Spleen (tissue), 11 donors: Measurements from ENCODE around the gene BMP6. TPM values are rescaled to one million over a fixed set of nuclear protein-coding genes. Genes with fewer than 3 reads are reported as not detected.

Source experiments
- DNase-seq: peaks from one replicate; pipeline ENCODE4 v3.0.0-alpha.2; 2020
- H3K27ac ChIP-seq, 8 donors: fragments of 200-600 bp; sonication (generic) in 7 of 8; 1 replicate in 4 of 8; 2 replicates in 4 of 8; pipeline versions ENCODE4 v1.5.0 to v1.8.0; 2016 to 2021; ENCODE audit warnings: inconsistent platforms in 4 of 8, mild to moderate bottlenecking in 4 of 8, moderate library complexity in 1 of 8
- H3K27me3 ChIP-seq, 7 donors: fragments of 200-600 bp; sonication (generic) in 6 of 7; replicated peaks in 1 of 7; 1 replicate in 4 of 7; 2 replicates in 3 of 7; pipeline versions ENCODE4 v1.5.0 to v1.8.0; 2016 to 2021; ENCODE audit warnings: inconsistent platforms in 3 of 7, mild to moderate bottlenecking in 1 of 7
- H3K36me3 ChIP-seq, 6 donors: fragments of 200-600 bp; sonication (generic) in 5 of 6; 1 replicate in 4 of 6; 2 replicates in 2 of 6; pipeline versions ENCODE4 v1.5.0 to v1.8.0; 2016 to 2021; ENCODE audit warnings: inconsistent platforms in 2 of 6
- H3K4me1 ChIP-seq, 6 donors: fragments of 200-600 bp; sonication (generic) in 5 of 6; 1 replicate in 3 of 6; 2 replicates in 3 of 6; pipeline versions ENCODE4 v1.5.0 to v1.8.0; 2016 to 2021; ENCODE audit warnings: inconsistent platforms in 3 of 6
- H3K4me3 ChIP-seq, 8 donors: fragments of 200-600 bp; sonication (generic) in 7 of 8; 1 replicate in 4 of 8; 2 replicates in 4 of 8; pipeline versions ENCODE4 v1.5.0 to v1.8.0; 2016 to 2021; ENCODE audit warnings: inconsistent platforms in 4 of 8, mild to moderate bottlenecking in 4 of 8, moderate library complexity in 2 of 8
- H3K9me3 ChIP-seq, 8 donors: fragments of 200-600 bp; sonication (generic) in 7 of 8; 1 replicate in 4 of 8; 2 replicates in 4 of 8; pipeline versions ENCODE4 v1.5.0 to v1.8.0; 2016 to 2021; ENCODE audit warnings: inconsistent platforms in 4 of 8
- CTCF ChIP-seq, 11 experiments: fragments of 200-600 bp in 7 of 11; fragments of 450-650 bp in 4 of 11; sonication (generic) in 4 of 11; IDR thresholded peaks in 8 of 11; conservative IDR thresholded peaks in 3 of 11; 1 replicate in 7 of 11; 2 replicates in 4 of 11; pipeline versions ENCODE4 v1.4.0 to v1.8.0; 2016 to 2021; ENCODE audit warnings: antibody characterized with exemption in 11 of 11, inconsistent platforms in 4 of 11, mild to moderate bottlenecking in 1 of 11
- POLR2A ChIP-seq, 3 donors: fragments of 450-650 bp; IDR thresholded peaks; one replicate each; pipeline ENCODE4 v1.5.1; 2017; ENCODE audit warnings: antibody characterized with exemption in 3 of 3, mild to moderate bottlenecking in 1 of 3
- POLR2AphosphoS5 ChIP-seq, 3 donors: sonication (generic); formaldehyde crosslinking; IDR thresholded peaks; one replicate each; pipeline ENCODE4 v1.5.1; 2017; ENCODE audit warnings: antibody characterized with exemption in 3 of 3
- WGBS, 5 donors: extraction: QIAGEN DNeasy Blood & Tissue Kit in 3 of 5; methylation state at CpG; one replicate each; pipeline versions ENCODE4 v1.1.5 to v1.1.7; 2013 to 2018; 5-methylcytosine and 5-hydroxymethylcytosine counted together
- intact Hi-C: fragments of 100-400 bp; cut with DNase I; formaldehyde crosslinking; loops from one replicate; pipeline ENCODE4 v1.15.0; 2023; ENCODE audit warnings: low total_unique reads
- polyA plus RNA-seq, 3 donors: library from polyadenylated mRNA; stranded (reverse); fragments of 200-250 nt; gene quantifications; one replicate each; pipeline ENCODE4 v1.2.1, GENCODE V29; 2013
- total RNA-seq, 7 donors: library from RNA; depleted of rRNA in 3 of 7; stranded (reverse); fragments of >200 nt in 3 of 7; fragmentation: NEBNext Ultra II Directional in 4 of 7; extraction: Animal tissue kit (Norgen Biotek cat#: 25700) in 4 of 7; gene quantifications; one replicate each; pipeline versions ENCODE4 v1.1.0 to v1.2.1, GENCODE V29; 2016 to 2021
- donor health status: healthy with polysubstance abuse.
- donor health status: DM: no; HTN: no; CAD: no; lungs with moderate emphysema.
- donor health status: DM: no; HTN: no; CAD: no.
- donor health status: Bipolar disorder and iron deficiency.
- donor health status: healthy.
- donor health status: DM: no; HTN: no; CAD: no.
- donor health status: DM: yes; HTN: yes; CAD: no.

BMP6 gene
- total and polyA plus RNA-seq, 10 donors: 0.58 to 6.9 (median 4.8) TPM

GRCh38 chr6:7819431-7820015 lies 93.6 kb downstream of the BMP6 start:
- no peaks in the 10 kb centered on the region for H3K36me3 ChIP-seq
- H3K27me3 ChIP-seq: no peaks in the 10 kb centered on the region
- H3K9me3 ChIP-seq: no peaks in the 10 kb centered on the region
- H3K4me1 ChIP-seq: no peaks in the 10 kb centered on the region
- H3K27ac ChIP-seq: no peak overlapping the region
- TF ChIP-seq CTCF (IDR thresholded peaks at IDR 0.05 in 8 of 11, conservative IDR thresholded peaks at IDR 0.05 in 3 of 11): no peak
- no peak for TF ChIP-seq POLR2AphosphoS5 (IDR thresholded peaks at IDR 0.05)
- no peak for TF ChIP-seq POLR2A (IDR thresholded peaks at IDR 0.05)
- H3K4me3 ChIP-seq: no peak overlapping the region
- WGBS, 5 donors: 64 to 79% (median 70%) methylated on average over 3 of the region's 3 CpGs
- DNase-seq: no peak
- intact Hi-C loops: no loop called here

- Histone ChIP-seq H3K27ac (no peak overlapping the region), H3K4me3 (no peak overlapping the region), H3K4me1 (no peaks in the 10 kb centered on the region), H3K27me3 (no peaks in the 10 kb centered on the region), H3K36me3 (no peaks in the 10 kb centered on the region), H3K9me3 (no peaks in the 10 kb centered on the region)
- intact Hi-C loops: no loop called here
- DNase-seq: no peak
- TF ChIP-seq POLR2A (IDR thresholded peaks at IDR 0.05): no peak
- no peak for TF ChIP-seq POLR2AphosphoS5 (IDR thresholded peaks at IDR 0.05)
- 77 to 86% (median 83%) methylated on average over 9 of the region's 9 CpGs for WGBS, 5 donors
Measured at GRCh38 chr6:7820288-7820835, 94.5 kb downstream of the BMP6 start.

GRCh38 chr6:7821426-7821825 lies 95.5 kb downstream of the BMP6 start:
- Histone ChIP-seq H3K4me1 (no peaks in the 10 kb centered on the region), H3K27me3 (no peaks in the 10 kb centered on the region), H3K4me3 (no peak overlapping the region), H3K36me3 (no peaks in the 10 kb centered on the region), H3K9me3 (no peaks in the 10 kb centered on the region), H3K27ac (no peak overlapping the region)
- WGBS, 5 donors: 88 to 95% (median 90%) methylated on average over 5 of the region's 5 CpGs
- intact Hi-C loops: no loop called here
- DNase-seq: no peak
- no peak for TF ChIP-seq CTCF (IDR thresholded peaks at IDR 0.05 in 8 of 11, conservative IDR thresholded peaks at IDR 0.05 in 3 of 11)
- no peak for TF ChIP-seq POLR2A (IDR thresholded peaks at IDR 0.05)
- no peak for TF ChIP-seq POLR2AphosphoS5 (IDR thresholded peaks at IDR 0.05)

GRCh38 chr6:7823552-7823951 lies 97.7 kb downstream of the BMP6 start:
- intact Hi-C loops: no loop called here
- Histone ChIP-seq H3K4me3 (no peak overlapping the region), H3K36me3 (no peaks in the 10 kb centered on the region), H3K27ac (no peak overlapping the region), H3K4me1 (no peaks in the 10 kb centered on the region), H3K27me3 (no peaks in the 10 kb centered on the region), H3K9me3 (no peaks in the 10 kb centered on the region)
- 81 to 94% (median 87%) methylated on average over 3 of the region's 3 CpGs for WGBS, 5 donors
- DNase-seq: no peak
- TF ChIP-seq CTCF (IDR thresholded peaks at IDR 0.05 in 8 of 11, conservative IDR thresholded peaks at IDR 0.05 in 3 of 11) (no peak), POLR2A (IDR thresholded peaks at IDR 0.05) (no peak), POLR2AphosphoS5 (IDR thresholded peaks at IDR 0.05) (no peak)
